H1 (cell line): ENCODE results near the gene TFF2. TPM values are rescaled to one million over a fixed set of nuclear protein-coding genes. Genes with fewer than 3 reads are reported as not detected.

Experiments used
- BACH1 ChIP-seq: IDR thresholded peaks from 2 replicates; pipeline ENCODE4 v1.6.1; 2012; ENCODE audit warnings: low read length, improper control_type of control experiment
- BRCA1 ChIP-seq: IDR thresholded peaks from 2 replicates; pipeline ENCODE4 v1.6.1; 2012; ENCODE audit warnings: low read depth, low read length, improper control_type of control experiment
- CBX5 ChIP-seq: fragments of 300-800, 300-1000 bp; sonication (generic); IDR thresholded peaks from 2 replicates; pipeline ENCODE4 v1.7.1; 2016; ENCODE audit warnings: antibody characterized with exemption, low read length, low read depth
- EGR1 ChIP-seq: IDR thresholded peaks from 2 replicates; pipeline ENCODE4 v1.6.1; 2011; ENCODE audit warnings: low read depth, low read length, borderline replicate concordance
- FOSL1 ChIP-seq: IDR thresholded peaks from 2 replicates; pipeline ENCODE4 v1.6.1; 2011; ENCODE audit warnings: mild to moderate bottlenecking, low read depth, low read length, moderate library complexity; ENCODE audit not compliant: insufficient read depth
- RAD21 ChIP-seq, 2 experiments: IDR thresholded peaks in 1 of 2; conservative IDR thresholded peaks in 1 of 2; 2 replicates each; pipeline ENCODE4 v1.6.1; 2011; ENCODE audit warnings: low read depth in 2 of 2, low read length in 2 of 2, improper control_type of control experiment in 1 of 2, inconsistent platforms in 1 of 2, mild to moderate bottlenecking in 1 of 2, moderate library complexity in 1 of 2
- polyA plus RNA-seq, 7 experiments: library from polyadenylated mRNA; depleted of rRNA in 3 of 7; stranded (reverse) in 5 of 7; unstranded in 2 of 7; fragments of >200 nt in 5 of 7; fragments of 200-250 nt in 2 of 7; gene quantifications; 1 replicate in 5 of 7; 2 replicates in 1 of 7; 4 replicates in 1 of 7; pipeline versions ENCODE4 v1.2.1 to v1.2.3, GENCODE V29; 2011 to 2013; ENCODE audit warnings: missing spikeins in 2 of 7, mixed read lengths in 2 of 7
- total RNA-seq: library from RNA; stranded (reverse); fragmentation: NEBNext Ultra II Directional; extraction: Animal tissue kit (Norgen Biotek cat#: 25700); gene quantifications from 2 replicates; pipeline ENCODE4 v1.2.1, GENCODE V29; 2021

The TFF2 gene
- total and polyA plus RNA-seq, 2 of the 8 experiments (the other 6 are each of a cell fraction or from before 2014, with no cell fraction given) = not detected

GRCh38 chr21:42298237-42298636 is 52.6 kb downstream of the TFF2 start (continued):
- TF ChIP-seq RAD21 (IDR thresholded peaks at IDR 0.05 in 1 of 2, conservative IDR thresholded peaks at IDR 0.05 in 1 of 2; ENCODE audit: low read depth in 2 of 2, low read length in 2 of 2) (no peak), BACH1 (no peak), FOSL1 (no peak), EGR1 (no peak), CBX5 (no peak), BRCA1 (no peak)
